ENCODE results near the gene CX3CL1. TPM values are rescaled to one million over a fixed set of nuclear protein-coding genes. Genes with fewer than 3 reads are reported as not detected.

The CX3CL1 gene
- total RNA-seq, 2 experiments from 2014 or later = not detected

DNA sequence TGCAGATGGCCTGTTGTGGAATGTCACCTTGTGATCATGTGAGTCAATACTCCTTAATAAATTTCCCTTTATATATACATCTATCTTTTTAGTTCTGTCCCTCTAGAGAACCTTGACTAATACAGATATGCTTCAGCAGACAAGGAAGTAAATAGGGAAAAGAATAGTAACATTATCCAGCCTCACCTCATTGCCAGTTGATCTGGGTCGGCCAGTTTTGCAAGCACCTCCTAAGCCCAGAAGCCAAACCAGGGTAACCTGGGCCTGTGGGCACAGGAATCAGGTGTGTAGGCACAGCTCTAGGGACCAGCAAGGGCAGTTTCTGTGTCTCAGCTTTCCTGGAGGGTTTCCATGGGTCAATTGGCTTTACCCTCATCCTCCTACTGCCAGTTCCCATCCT, 20.4 kb downstream of the CX3CL1 start:
- ChIA-PET POLR2A (no interaction called here), CTCF (ENCODE audit: unreplicated experiment) (no interaction called here)
- H3K27ac ChIP-seq (ENCODE audit: low read depth, low read length, poor library complexity, severe bottlenecking) = no peak overlapping the region
- H3K4me2 ChIP-seq (ENCODE audit: low read length) = no peak overlapping the region
- no peaks in the 10 kb centered on the region for H3K4me1 ChIP-seq (ENCODE audit: insufficient read depth, low read length, poor library complexity, severe bottlenecking)
- TF ChIP-seq EZH2phosphoT487 (IDR thresholded peaks at IDR 0.05; ENCODE audit: borderline replicate concordance, low read depth, low read length) (no peak), CTCF (conservative IDR thresholded peaks at IDR 0.05; ENCODE audit: low read length) (no peak)
- no peaks in the 10 kb centered on the region for H3K79me2 ChIP-seq (ENCODE audit: insufficient read depth, low read depth, low read length)
- H3K4me3 ChIP-seq (ENCODE audit: low read depth, low read length, poor library complexity, severe bottlenecking) = no peak overlapping the region
- no TSS peak for BruUV-seq (replicated peaks)
- H3K9me2 ChIP-seq (ENCODE audit: insufficient read depth, low read length) = no peaks in the 10 kb centered on the region
- H4K20me1 ChIP-seq (ENCODE audit: insufficient read depth, low read length) = no peaks in the 10 kb centered on the region
- no peak overlapping the region for H2AFZ ChIP-seq (ENCODE audit: low read length)
- H3K36me3 ChIP-seq (ENCODE audit: insufficient read depth, low read length) = no peaks in the 10 kb centered on the region
- no peak for DNase-seq (ENCODE audit: low spot score)
- no peaks in the 10 kb centered on the region for H3K9me3 ChIP-seq (ENCODE audit: low read length)
- intact Hi-C loops (cut with micrococcal nuclease; ENCODE audit: unreplicated experiment) = no loop called here

- intact Hi-C loops (cut with micrococcal nuclease; ENCODE audit: unreplicated experiment) = no loop called here
- no peak overlapping the region for H3K27ac ChIP-seq (ENCODE audit: low read depth, low read length, poor library complexity, severe bottlenecking)
- ChIA-PET POLR2A (interaction anchor here (0.6 kb wide), 1 partner anchor 411 kb away, joined by 4 read pairs; no protein-coding TSS in a partner anchor), CTCF (ENCODE audit: unreplicated experiment) (no interaction called here)
- no peaks in the 10 kb centered on the region for H3K36me3 ChIP-seq (ENCODE audit: insufficient read depth, low read length)
- H3K79me2 ChIP-seq (ENCODE audit: insufficient read depth, low read depth, low read length) = no peaks in the 10 kb centered on the region
- no peak overlapping the region for H3K4me2 ChIP-seq (ENCODE audit: low read length)
- H2AFZ ChIP-seq (ENCODE audit: low read length) = no peak overlapping the region
- no peaks in the 10 kb centered on the region for H4K20me1 ChIP-seq (ENCODE audit: insufficient read depth, low read length)
- no TSS peak for BruUV-seq (replicated peaks)
- H3K9me2 ChIP-seq (ENCODE audit: insufficient read depth, low read length) = no peaks in the 10 kb centered on the region
- no peaks in the 10 kb centered on the region for H3K9me3 ChIP-seq (ENCODE audit: low read length)
- no peak overlapping the region for H3K4me3 ChIP-seq (ENCODE audit: low read depth, low read length, poor library complexity, severe bottlenecking)
- TF ChIP-seq CTCF (conservative IDR thresholded peaks at IDR 0.05; ENCODE audit: low read length) (no peak), EZH2phosphoT487 (IDR thresholded peaks at IDR 0.05; ENCODE audit: borderline replicate concordance, low read depth, low read length) (no peak)
- DNase-seq (ENCODE audit: low spot score) = no peak
- no peaks in the 10 kb centered on the region for H3K4me1 ChIP-seq (ENCODE audit: insufficient read depth, low read length, poor library complexity, severe bottlenecking)
Measured at GRCh38 chr16:57394444-57394843, 22.2 kb downstream of the CX3CL1 start.

GRCh38 chr16:57395026-57395425, 22.7 kb downstream of the CX3CL1 start:
- ChIA-PET POLR2A (interaction anchor here (1.2 kb wide), 1 partner anchor 9 kb away, joined by 3 read pairs; no protein-coding TSS in a partner anchor), CTCF (ENCODE audit: unreplicated experiment) (no interaction called here)
- DNase-seq (ENCODE audit: low spot score) = no peak
- Histone ChIP-seq H3K36me3 (ENCODE audit: insufficient read depth, low read length) (no peaks in the 10 kb centered on the region), H3K27ac (ENCODE audit: low read depth, low read length, poor library complexity, severe bottlenecking) (no peak overlapping the region), H3K4me3 (ENCODE audit: low read depth, low read length, poor library complexity, severe bottlenecking) (no peak overlapping the region), H3K9me3 (ENCODE audit: low read length) (no peaks in the 10 kb centered on the region), H2AFZ (ENCODE audit: low read length) (no peak overlapping the region), H3K4me1 (ENCODE audit: insufficient read depth, low read length, poor library complexity, severe bottlenecking) (no peaks in the 10 kb centered on the region), H3K9me2 (ENCODE audit: insufficient read depth, low read length) (no peaks in the 10 kb centered on the region), H4K20me1 (ENCODE audit: insufficient read depth, low read length) (no peaks in the 10 kb centered on the region), H3K4me2 (ENCODE audit: low read length) (no peak overlapping the region), H3K79me2 (ENCODE audit: insufficient read depth, low read depth, low read length) (no peaks in the 10 kb centered on the region)
- TF ChIP-seq EZH2phosphoT487 (IDR thresholded peaks at IDR 0.05; ENCODE audit: borderline replicate concordance, low read depth, low read length) = no peak
- TF ChIP-seq CTCF (conservative IDR thresholded peaks at IDR 0.05; ENCODE audit: low read length) = no peak
- BruUV-seq (replicated peaks) = no TSS peak
- intact Hi-C loops (cut with micrococcal nuclease; ENCODE audit: unreplicated experiment) = no loop called here

Measured in OCI-LY7 (cell line).